GM19099 (cell line): ENCODE data around the gene ZNF2.

Experiments used
- POLR2A ChIP-seq: IDR thresholded peaks from 3 replicates; pipeline ENCODE4 v1.6.1; 2011; ENCODE audit warnings: low read depth; ENCODE audit not compliant: insufficient read length; ENCODE audit errors: extremely low read depth

The ZNF2 gene

GRCh38 chr2:95165371-95166064 is at the start of gene ZNF2:
Gene ZNF2, plus strand, starts transcription at chr2:95165809. Its CDS starts 10,418 bp downstream, at chr2:95176227.
- TF ChIP-seq POLR2A: peak; percentile 95

- TF ChIP-seq POLR2A: no peak
Observed at GRCh38 chr2:95121093-95121406, 44.6 kb upstream of the ZNF2 start.

GRCh38 chr2:95121407-95122196 is 44.0 kb upstream of the ZNF2 start, which contains the start of gene MRPS5:
Gene MRPS5, minus strand, starts transcription at chr2:95121808. Its CDS starts 17 bp downstream, at chr2:95121791.
- TF ChIP-seq POLR2A: peak; percentile 83

- no peak for TF ChIP-seq POLR2A
Observed at GRCh38 chr2:95122197-95122551, 43.4 kb upstream of the ZNF2 start.

- TF ChIP-seq POLR2A: no peak
Observed at GRCh38 chr2:95138702-95139101, 26.9 kb upstream of the ZNF2 start.

- TF ChIP-seq POLR2A: no peak
Observed at GRCh38 chr2:95143838-95144237, 21.8 kb upstream of the ZNF2 start.

- TF ChIP-seq POLR2A: no peak
Observed at GRCh38 chr2:95149397-95149984, 16.1 kb upstream of the ZNF2 start.

GRCh38 chr2:95158441-95158840 is 7.2 kb upstream of the ZNF2 start:
- TF ChIP-seq POLR2A: no peak

GRCh38 chr2:95158891-95159619 is 6.6 kb upstream of the ZNF2 start:
- TF ChIP-seq POLR2A: peak; percentile 5

GRCh38 chr2:95159690-95160449 is 5.7 kb upstream of the ZNF2 start, which contains the start of gene ZNF514:
Gene ZNF514, minus strand, starts transcription at chr2:95159848. Its CDS starts 6,595 bp downstream, at chr2:95153253.
- peak; percentile 40 for TF ChIP-seq POLR2A

GRCh38 chr2:95165030-95165370 is 609 bp upstream of the ZNF2 start:
- TF ChIP-seq POLR2A: no peak

GRCh38 chr2:95166065-95166763 is 605 bp downstream of the ZNF2 start:
- TF ChIP-seq POLR2A: no peak

- TF ChIP-seq POLR2A: no peak
Observed at GRCh38 chr2:95171902-95172301, 6.3 kb downstream of the ZNF2 start.

- TF ChIP-seq POLR2A: no peak
Observed at GRCh38 chr2:95174031-95174542, 8.5 kb downstream of the ZNF2 start.
